HL-60 (cell line): ENCODE results near the gene ATP4A.

Experiments used
- GABPA ChIP-seq: IDR thresholded peaks from 2 replicates; pipeline ENCODE4 v1.6.1; 2012; ENCODE audit warnings: low read depth
- POLR2AphosphoS5 ChIP-seq: IDR thresholded peaks from 2 replicates; pipeline ENCODE4 v1.6.1; 2012; ENCODE audit warnings: low read depth
- SPI1 ChIP-seq: IDR thresholded peaks from 2 replicates; pipeline ENCODE4 v1.6.1; 2012; ENCODE audit warnings: low read depth, mild to moderate bottlenecking, borderline replicate concordance
- TF ChIP-seq, protein P1 (sequence below): IDR thresholded peaks from one replicate; pipeline ENCODE4 v1.5.1; 2011; ENCODE audit warnings: low read length, control low read depth, inconsistent platforms; ENCODE audit not compliant: insufficient read depth

DNA sequence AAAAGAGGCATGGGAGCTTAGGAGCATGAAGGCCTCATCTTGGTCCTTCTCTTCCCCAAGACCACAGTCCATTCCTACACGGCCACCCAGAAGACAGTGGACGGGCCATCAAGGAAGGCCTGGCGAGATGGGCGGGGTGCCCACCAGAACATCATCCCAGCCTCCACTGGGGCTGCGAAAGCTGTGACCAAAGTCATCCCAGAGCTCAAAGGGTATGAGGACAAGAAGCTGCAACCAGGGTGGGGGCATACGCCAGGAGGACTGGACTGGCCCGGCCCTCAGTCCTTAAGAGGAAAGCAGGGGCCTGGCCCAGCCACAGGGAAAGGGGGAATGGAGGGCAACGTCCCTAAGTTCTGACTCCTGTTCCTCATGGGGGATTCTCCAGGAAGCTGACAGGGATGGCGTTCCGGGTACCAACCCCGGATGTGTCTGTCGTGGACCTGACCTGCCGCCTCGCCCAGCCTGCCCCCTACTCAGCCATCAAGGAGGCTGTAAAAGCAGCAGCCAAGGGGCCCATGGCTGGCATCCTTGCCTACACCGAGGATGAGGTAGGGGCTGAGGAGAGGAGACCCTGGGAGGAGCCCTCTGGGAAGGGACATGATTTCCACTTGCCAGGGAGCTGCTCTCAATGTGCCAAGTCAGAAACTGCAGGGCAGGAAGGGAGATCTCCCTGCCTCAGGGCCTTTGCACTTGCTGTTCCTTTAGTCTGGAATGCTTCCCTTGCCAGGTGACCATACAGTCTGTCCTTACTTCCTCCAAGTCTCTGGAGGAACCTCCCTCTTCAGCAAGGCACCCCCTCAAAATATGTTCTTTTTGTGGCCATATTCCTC lies 20.0 kb downstream of the ATP4A start:
- TF ChIP-seq, protein P1, sequence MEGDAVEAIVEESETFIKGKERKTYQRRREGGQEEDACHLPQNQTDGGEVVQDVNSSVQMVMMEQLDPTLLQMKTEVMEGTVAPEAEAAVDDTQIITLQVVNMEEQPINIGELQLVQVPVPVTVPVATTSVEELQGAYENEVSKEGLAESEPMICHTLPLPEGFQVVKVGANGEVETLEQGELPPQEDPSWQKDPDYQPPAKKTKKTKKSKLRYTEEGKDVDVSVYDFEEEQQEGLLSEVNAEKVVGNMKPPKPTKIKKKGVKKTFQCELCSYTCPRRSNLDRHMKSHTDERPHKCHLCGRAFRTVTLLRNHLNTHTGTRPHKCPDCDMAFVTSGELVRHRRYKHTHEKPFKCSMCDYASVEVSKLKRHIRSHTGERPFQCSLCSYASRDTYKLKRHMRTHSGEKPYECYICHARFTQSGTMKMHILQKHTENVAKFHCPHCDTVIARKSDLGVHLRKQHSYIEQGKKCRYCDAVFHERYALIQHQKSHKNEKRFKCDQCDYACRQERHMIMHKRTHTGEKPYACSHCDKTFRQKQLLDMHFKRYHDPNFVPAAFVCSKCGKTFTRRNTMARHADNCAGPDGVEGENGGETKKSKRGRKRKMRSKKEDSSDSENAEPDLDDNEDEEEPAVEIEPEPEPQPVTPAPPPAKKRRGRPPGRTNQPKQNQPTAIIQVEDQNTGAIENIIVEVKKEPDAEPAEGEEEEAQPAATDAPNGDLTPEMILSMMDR = no peak
- TF ChIP-seq GABPA (no peak), POLR2AphosphoS5 (no peak), SPI1 (no peak)
